HG03457 (cell line): ENCODE measurements around the gene ADAMTS12.
"Not testable (repeated sequence)": the region's sequence is repeated elsewhere in the genome, so short reads cannot be mapped to it uniquely, and the experiment has no call there.

Experiments
- ATAC-seq: cut with Tn5 transposase; IDR thresholded peaks from one replicate; pipeline ENCODE4 v1.9.1; 2021; ENCODE audit warnings: moderate number of reproducible peaks; ENCODE audit not compliant: unreplicated experiment

The ADAMTS12 gene

GRCh38 chr5:33903118-33903517 is 11.3 kb upstream of the ADAMTS12 start:
- ATAC-seq = no peak

- ATAC-seq = no peak
Measured at GRCh38 chr5:33901156-33901555, 9.4 kb upstream of the ADAMTS12 start.

GRCh38 chr5:33894566-33894965 is 2.8 kb upstream of the ADAMTS12 start:
- no peak for ATAC-seq

DNA sequence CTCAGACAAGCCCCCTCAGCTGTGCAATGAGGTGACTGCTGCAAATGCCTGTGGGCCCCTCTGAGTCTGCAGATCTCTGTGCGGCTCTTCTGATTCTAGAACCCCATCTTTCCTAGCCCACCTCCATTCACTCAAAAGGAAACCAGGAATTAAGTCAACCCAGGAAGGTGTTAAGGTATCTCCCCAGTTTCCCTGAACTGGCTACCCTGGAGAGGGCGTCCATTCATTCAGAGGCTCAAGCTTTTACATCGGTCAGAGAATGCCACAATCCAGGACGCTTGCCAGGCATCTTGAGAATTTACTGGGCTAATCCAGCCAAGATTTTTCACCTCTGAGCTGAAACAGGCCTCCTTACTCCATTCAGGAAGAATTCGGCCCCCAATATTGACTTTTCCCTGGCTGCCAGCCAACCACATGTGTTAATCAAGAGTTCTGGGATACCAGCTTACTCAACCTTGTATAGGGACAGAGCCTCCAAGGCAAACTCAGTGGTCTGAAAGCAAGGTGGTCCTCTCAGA is 889 bp upstream of the ADAMTS12 start:
- no peak for ATAC-seq

- no peak for ATAC-seq
Measured at GRCh38 chr5:33891446-33891787, 373 bp downstream of the ADAMTS12 start.

DNA sequence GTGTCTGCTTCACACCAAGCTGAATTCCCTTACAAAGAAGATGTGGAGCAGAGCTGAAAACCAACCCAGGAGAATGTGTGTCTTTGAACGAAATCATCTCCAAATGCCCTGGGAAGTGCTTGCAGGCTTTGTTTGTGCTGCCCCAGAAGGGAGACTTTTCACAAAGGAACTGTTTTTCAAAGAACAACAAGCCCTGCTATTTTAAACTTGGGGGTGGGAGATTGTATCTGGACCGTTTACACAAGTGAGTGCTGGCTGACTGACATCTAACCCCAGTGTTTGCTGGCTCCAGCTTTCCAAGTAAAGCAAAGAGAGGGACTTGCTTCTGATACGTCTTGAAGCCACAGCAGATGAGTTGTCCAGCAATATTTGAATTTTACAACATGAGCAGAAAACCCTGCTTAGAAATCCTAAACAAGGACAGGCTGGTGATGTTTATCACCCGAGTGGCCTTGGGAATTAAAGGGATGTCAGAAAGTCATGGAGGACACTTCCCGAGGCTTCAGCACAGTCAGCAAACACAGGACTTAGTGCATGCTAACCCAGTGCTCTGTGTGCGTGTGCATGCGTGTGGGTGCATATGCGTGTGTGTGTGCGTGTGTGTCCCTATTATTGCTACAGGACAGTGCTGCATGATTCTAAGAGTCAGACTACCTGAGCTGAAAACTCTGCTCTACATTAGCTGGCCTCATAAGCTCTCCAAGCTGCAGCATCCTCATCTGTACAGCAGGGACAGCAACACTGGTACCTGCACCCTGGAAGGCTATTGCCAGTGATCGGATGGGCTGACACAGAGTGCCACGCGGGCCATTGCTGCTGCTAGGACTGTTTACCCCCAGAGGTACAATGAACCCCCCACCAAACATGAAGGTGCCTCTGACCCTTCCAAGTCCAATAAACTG is 1.4 kb downstream of the ADAMTS12 start:
- ATAC-seq = no peak

DNA sequence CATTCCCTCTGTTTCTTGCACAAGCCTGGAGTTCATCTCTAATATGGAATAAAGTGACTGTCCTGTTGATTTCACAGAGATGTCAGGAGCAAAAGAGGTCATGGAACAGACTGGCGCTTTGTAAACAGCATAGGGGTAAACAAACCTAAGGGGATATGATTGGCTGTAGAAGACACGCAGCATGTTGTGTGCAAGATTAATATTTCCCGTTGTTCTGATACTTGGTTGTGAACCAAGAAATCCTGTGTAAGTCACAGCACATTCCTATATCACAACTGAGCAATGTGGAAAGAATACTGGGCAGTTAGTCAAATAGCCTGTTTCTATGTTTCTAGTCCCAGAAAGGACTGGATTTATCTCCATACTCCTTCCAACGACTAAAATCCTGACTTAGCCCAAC is 3.2 kb downstream of the ADAMTS12 start:
- no peak for ATAC-seq

DNA sequence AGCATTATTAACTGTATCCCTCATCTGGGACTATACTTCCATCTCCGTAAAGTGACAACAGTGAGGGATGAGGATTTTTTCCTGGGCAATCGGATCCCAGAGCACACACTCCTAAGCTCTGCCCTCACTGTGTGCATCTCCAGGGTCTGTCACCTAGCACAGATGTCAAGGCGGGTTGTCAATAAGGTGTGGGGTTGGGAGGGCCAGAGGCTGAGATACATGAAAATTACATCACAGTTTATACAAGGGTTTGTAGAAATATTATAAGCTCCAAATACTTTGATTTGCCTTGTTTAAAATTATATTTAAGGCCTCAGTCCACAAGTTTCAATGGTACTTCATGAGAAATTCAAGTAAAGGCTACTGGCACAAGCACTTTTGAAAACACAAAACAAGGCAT is 4.5 kb downstream of the ADAMTS12 start:
- ATAC-seq = no peak

GRCh38 chr5:33886283-33886682 is 5.5 kb downstream of the ADAMTS12 start:
- no peak for ATAC-seq

- no peak for ATAC-seq
Measured at GRCh38 chr5:33885679-33886078, 6.1 kb downstream of the ADAMTS12 start.

DNA sequence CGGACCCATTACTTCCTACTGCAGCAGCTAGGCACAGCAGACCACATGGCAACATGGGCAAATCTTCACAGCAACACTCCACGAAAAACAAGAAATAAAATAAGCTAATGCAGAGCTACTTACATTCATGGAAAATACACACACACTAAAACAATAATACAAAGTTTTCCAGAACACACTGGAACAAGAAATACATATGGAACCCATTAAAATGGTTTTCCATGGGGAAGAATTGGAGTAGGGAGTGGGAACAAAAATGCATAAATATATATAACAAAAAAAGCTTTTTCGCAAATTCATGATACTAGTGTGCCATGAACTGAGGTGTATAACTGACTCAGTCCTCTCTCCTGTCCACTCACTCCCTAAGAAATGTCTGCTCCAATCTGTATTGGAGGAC is 8.3 kb downstream of the ADAMTS12 start:
- no peak for ATAC-seq

GRCh38 chr5:33880319-33880718 is 11.5 kb downstream of the ADAMTS12 start:
- no peak for ATAC-seq

DNA sequence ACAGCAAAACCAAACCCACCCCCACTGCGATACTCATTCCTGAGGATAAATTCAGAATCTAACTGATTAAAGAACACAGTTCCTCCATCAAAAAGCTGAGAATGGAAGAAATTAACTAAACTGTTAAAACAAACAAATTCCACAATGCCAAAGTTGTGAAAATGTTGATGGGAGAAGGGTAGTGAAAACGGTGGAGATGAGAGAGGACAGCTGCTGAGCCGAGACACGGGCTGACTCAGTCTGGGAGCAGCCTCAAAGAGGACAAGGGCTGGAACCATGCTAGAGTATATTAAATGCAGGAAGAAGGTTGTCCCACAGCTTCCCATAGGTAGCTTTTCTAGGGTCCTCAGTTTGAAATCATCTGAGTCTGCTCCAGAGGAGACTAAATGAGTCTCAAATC is 14.3 kb downstream of the ADAMTS12 start:
- ATAC-seq = no peak

DNA sequence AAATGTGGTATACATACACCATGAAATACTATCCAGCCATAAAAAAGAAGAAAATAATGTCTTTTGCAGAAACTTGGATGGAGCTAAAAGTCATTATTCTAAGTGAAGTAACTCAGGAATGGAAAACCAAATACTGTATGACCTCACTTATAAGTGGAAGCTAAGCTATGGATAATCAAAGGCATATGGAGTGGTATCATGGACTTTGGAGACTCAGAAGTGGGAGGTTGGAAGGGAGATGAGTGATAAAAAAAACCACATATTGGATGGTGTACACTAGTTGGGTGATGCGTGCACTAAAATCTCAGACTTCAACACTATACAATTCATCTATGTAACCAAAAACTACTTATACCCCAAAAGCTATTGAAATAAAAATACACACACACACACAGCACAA is 24.5 kb downstream of the ADAMTS12 start:
- ATAC-seq = no peak

GRCh38 chr5:33859177-33859576 is 32.6 kb downstream of the ADAMTS12 start:
- not testable (repeated sequence) for ATAC-seq

- ATAC-seq = peak; percentile 51
Measured at GRCh38 chr5:33857037-33857436, 34.8 kb downstream of the ADAMTS12 start.

DNA sequence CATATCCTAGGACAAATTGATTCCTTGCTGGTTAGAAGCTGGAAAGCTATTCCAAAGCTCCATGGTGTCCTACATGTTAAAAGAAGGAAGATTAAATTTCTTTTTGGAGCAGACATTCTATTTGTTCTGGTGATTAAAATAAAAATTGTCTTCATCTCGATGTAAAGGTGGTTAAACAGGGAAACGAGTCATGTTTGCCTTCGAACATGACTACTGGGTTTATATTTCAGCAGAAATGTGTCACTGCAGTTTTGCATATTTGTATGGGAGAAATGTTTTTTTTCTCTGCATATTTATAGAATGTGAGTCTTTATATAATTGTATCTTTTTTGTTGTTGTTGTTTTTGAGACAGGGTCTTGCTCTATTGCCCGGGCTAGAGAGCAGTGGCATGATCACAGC is 36.4 kb downstream of the ADAMTS12 start:
- ATAC-seq = no peak

DNA sequence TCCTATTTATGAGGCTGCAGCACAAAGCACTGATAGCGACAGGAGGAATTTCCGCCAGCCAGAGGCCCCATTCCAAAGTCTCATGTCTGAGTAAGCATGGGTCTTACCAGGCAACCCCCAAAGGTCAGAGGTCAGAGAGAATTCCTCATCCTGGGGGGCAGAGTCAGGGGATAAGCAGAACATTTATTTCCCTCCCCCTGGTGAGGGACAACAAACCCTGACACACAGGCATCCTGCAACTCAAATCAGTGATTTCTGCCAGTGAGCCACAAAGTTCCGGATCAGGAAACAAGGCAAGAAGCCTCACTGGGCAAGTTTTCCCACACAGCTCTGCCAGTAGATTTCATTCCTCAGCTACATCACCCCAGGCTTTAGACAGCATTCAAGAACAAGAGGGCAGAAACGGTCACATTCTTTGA is 37.0 kb downstream of the ADAMTS12 start:
- ATAC-seq = no peak

GRCh38 chr5:33852837-33853236 is 39.0 kb downstream of the ADAMTS12 start:
- ATAC-seq = no peak

- ATAC-seq = no peak
Measured at GRCh38 chr5:33852319-33852718, 39.5 kb downstream of the ADAMTS12 start.

- peak; percentile 97 for ATAC-seq
Measured at GRCh38 chr5:33850100-33850594, 41.6 kb downstream of the ADAMTS12 start.

DNA sequence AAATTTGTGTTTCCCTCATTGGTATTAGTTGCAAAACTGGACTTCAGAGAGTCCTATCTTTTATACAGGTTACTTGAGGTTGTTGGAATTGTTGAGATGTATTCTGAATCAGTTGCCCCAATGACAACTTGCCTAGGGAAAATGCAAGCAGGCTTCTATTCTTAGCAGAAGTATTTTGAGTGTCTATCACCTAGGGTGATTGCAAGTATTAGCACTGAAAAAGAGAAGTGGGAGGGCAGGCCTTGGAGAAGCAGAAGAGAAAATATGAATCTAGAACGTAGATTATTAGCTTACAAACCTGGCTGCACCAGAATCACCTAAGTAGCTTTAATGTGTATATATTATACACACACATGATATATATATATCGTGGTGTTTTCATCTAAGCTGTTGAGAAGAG is 43.2 kb downstream of the ADAMTS12 start:
- peak; percentile 28 for ATAC-seq

- no peak for ATAC-seq
Measured at GRCh38 chr5:33846851-33847250, 44.9 kb downstream of the ADAMTS12 start.
